Right lung (tissue), 5 donors: ENCODE results near the gene RABEP2. TPM values are rescaled to one million over a fixed set of nuclear protein-coding genes. Genes with fewer than 3 reads are reported as not detected.
"Not testable (repeated sequence)": the region's sequence is repeated elsewhere in the genome, so short reads cannot be mapped to it uniquely, and the experiment has no call there.

Source experiments
- DNase-seq, 2 donors: peaks; one replicate each; pipeline ENCODE4 v3.0.0-alpha.2; 2013
- polyA plus RNA-seq, 5 donors: library from polyadenylated mRNA; unstranded; fragments of 120-200 nt; gene quantifications; one replicate each; pipeline versions ENCODE4 v1.2.1 to v1.2.3, GENCODE V29; 2013; ENCODE audit warnings: inconsistent platforms in 1 of 5, low replicate concordance in 1 of 5; ENCODE audit not compliant: insufficient read length in 5 of 5, insufficient read depth in 1 of 5

RABEP2 gene
- polyA plus RNA-seq, 5 donors, result 19.3 to 35.3 (median 23.2) TPM

DNA sequence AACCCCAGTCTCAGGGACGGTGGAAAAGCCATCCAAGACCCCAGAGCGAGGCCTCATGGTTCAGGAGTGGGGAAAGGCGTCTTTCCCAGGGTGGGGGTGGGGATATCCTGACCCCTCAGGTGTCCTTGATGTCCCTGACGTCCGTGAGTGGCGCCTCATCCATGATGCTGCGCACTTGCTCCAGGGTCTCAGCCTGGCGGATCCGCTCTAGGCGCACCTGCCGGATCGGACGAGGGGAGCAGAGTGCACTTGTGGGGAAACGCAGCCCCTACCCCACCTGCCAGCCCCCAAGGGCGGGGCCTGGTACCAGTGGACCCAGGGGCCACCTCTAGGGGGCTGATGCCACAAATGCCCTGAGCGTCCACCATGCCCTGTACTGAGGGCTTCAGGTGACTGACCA is 20.2 kb downstream of the RABEP2 start:
- no peak for DNase-seq

DNA sequence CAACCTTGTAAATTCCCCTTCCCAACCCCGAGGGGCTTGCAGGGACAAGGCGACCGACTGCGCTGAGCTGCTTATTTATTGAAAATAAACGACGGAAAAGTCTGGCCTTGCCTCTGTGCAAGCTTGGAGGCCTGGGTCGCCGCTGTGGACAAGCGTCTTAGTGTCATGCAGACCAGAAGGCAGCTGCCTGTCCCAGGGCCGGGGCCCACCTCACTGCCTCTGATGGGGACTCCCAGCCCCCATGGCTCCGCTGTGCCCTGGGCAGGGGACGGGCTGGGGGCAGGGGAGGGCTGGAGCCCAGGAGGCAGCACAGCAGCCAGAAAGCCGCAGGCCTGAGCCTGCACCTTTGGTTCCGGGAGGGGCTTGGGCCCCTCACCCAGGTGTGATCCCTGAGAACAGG is 20.7 kb downstream of the RABEP2 start:
- no peak for DNase-seq

DNA sequence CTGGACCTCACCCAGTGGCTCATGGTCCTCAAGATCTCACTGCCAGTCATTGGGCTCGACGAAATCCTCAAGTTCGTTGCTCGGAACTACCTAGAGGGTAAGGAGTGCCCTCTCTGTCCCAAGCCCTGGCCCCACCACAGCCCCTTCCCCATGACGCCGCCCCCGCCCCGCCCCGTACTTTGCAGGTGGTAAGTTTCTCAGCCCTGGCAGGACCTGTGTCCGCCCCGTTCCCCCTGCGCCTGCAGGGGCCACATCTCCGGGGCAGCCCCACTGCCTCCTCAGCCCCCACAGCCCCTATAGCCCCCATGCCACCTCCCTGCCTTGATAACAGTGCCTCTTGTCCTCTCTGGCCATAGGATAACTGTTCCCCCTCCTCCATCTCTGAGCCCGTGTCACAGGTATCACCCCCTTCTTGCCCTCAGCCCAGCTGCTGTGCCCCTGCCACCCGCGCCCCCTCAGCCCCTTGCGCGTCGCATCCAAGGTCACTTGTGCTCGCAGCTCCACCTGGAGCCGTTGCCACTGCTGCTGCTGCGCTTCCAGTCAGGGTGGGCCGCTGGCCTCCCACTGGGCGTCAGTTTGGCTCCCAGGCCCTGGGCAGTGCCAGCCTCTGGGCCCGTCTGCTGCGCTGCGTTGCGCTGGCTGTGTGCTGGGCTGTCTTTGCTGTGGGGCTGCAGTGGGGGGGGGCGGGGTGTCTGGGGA is 21.5 kb downstream of the RABEP2 start:
- DNase-seq, result no peak

DNA sequence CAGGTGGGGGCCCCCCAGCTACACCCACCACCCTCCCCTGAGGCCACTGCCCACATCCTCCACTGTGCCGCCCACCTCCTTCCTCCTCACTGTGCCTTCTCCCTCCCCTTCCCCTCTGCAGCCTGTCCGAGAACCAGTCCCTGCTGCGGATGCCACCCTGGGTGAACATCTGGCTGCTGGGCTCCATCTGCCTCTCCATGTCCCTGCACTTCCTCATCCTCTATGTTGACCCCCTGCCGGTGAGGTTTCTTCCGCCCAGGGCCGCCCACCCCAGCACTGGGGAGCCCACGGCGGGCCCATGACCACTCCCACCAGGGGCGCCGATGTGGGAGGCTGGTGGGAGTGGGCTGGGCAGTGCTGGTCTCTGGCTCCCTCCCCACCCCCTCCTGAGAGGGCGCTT is 22.1 kb downstream of the RABEP2 start:
- DNase-seq, result no peak

DNA sequence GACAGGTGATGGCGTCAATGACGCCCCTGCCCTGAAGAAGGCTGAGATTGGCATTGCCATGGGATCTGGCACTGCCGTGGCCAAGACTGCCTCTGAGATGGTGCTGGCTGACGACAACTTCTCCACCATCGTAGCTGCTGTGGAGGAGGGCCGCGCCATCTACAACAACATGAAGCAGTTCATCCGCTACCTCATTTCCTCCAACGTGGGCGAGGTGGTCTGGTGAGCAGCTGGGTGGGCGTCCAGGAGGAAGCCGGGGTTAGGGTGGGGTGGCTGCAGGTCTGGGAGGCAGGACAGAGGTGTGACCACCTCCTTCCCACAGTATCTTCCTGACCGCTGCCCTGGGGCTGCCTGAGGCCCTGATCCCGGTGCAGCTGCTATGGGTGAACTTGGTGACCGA is 23.2 kb downstream of the RABEP2 start:
- DNase-seq, result no peak

DNA sequence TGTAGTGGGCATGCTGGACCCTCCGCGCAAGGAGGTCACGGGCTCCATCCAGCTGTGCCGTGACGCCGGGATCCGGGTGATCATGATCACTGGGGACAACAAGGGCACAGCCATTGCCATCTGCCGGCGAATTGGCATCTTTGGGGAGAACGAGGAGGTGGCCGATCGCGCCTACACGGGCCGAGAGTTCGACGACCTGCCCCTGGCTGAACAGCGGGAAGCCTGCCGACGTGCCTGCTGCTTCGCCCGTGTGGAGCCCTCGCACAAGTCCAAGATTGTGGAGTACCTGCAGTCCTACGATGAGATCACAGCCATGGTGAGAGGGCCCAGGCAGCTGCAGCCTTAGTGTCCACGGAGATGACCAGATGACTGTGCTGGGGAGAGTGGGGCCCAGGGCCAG is 24.4 kb downstream of the RABEP2 start:
- DNase-seq, result no peak

DNA sequence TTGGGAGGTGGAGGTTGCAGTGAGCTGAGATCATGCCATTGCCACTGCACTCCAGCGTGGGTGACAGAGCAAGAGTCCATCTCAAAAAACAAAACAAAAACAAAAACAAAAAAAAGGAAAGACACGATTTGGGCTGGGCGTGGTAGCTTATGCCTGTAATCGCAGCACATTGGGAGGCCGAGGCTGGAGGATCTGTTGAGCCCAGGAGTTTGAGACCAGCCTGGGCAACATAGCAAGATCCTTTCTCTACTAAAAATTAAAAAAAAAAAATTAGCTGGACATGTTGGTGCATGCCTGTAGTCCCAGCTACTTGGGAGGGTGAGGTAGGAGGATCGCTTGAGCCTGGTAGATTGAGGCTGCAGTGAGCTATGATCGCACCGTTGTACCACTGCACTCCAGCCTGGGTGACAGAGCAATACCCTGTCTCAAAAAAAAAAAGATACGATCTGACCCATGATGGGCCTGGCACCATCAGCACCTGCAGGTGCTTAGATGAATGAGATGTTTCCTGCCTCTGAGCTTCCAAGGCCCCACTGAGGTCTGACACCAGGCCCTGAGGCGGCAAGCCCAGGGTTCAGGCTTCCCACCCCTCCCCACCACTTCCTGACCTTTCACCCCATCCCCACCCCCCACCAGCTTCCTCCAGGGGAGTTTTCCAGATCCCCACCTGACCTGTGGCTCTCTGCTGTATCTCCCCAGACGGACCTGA is 25.0 kb downstream of the RABEP2 start:
- DNase-seq, result no peak

DNA sequence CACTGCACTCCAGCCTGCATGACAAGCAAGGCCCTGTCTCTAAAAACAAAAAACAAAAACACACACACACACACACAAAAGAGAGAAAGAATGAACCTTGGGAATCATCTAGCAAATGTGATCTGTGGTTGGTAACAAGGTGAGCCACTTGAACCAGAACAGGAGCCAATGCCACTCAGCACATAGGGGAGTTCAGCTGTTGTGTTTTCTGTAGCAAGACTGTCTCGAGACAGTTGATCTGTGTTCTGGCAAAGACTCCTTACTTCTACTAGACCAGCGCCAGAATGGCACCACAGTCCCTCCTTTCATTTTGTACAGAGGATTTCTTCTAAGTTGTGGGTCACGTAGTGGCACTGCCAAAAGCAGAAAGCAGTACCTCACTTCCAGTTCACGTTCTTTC is 26.1 kb downstream of the RABEP2 start:
- no peak for DNase-seq

DNA sequence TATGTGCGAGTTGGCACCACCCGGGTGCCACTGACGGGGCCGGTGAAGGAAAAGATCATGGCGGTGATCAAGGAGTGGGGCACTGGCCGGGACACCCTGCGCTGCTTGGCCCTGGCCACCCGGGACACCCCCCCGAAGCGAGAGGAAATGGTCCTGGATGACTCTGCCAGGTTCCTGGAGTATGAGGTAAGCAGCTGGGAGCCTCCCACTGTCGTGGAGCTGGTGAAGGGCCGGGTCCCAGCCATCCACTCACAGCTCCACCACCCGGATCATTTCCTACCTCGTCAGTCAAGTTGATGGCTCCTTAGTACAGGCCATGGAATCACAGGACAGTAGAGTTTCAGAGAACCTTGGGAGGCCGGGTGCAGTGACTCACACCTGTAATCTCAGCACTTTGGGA is 26.8 kb downstream of the RABEP2 start:
- no peak for DNase-seq

DNA sequence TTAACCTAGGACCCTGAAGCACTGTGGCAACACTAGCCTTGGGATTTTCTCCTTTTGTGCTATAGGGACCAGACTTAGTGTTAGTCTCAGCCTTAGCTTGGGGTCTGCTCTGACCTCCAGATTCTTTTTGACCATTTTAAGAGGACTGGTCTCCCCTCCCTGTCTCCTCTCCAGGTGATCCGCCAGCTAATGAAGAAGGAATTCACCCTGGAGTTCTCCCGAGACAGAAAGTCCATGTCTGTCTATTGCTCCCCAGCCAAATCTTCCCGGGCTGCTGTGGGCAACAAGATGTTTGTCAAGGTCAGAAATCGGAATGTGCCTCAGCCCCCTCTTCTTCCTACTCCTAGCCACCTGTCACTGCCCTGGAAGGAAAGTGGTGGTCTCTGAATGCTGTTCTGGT is 27.2 kb downstream of the RABEP2 start:
- DNase-seq, result no peak

DNA sequence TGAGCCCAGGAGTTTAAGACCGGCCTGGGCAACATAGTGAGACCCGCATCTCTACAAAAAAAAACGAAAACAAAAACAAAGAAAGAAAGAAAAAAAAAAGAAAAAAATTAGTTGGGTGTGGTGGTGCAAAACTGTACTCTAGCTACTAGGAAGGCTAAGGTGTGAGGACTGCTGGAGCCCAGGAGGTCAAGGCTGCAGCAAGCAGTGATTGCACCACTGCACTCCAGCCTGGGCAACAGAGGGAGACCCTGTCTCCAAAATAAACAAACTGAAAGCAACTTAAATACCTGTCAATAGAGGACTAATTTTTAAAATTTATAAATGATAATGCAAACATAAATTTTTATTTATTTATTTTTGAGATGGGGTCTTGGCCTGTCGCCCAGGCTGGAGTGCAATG is 29.4 kb downstream of the RABEP2 start:
- no peak for DNase-seq

DNA sequence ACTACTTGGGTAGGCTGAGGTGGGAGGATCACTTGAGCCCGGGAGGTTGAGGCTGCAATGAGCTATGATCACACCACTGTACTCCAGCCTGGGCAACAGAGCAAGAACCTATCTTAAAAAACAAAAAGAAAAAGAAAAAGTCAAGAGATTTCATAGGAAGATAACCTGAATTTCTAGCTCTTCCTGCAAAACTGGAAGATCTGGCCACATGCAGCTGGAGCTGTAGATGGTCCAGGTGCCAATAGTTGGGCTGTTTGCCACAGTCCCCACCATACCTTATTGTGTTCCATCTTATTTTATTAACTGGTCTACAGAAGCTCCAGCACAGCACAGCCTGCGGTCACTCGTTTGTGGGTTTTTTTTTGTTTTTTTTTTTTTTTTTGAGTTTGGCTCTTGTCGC is 31.7 kb downstream of the RABEP2 start:
- DNase-seq, result no peak

DNA sequence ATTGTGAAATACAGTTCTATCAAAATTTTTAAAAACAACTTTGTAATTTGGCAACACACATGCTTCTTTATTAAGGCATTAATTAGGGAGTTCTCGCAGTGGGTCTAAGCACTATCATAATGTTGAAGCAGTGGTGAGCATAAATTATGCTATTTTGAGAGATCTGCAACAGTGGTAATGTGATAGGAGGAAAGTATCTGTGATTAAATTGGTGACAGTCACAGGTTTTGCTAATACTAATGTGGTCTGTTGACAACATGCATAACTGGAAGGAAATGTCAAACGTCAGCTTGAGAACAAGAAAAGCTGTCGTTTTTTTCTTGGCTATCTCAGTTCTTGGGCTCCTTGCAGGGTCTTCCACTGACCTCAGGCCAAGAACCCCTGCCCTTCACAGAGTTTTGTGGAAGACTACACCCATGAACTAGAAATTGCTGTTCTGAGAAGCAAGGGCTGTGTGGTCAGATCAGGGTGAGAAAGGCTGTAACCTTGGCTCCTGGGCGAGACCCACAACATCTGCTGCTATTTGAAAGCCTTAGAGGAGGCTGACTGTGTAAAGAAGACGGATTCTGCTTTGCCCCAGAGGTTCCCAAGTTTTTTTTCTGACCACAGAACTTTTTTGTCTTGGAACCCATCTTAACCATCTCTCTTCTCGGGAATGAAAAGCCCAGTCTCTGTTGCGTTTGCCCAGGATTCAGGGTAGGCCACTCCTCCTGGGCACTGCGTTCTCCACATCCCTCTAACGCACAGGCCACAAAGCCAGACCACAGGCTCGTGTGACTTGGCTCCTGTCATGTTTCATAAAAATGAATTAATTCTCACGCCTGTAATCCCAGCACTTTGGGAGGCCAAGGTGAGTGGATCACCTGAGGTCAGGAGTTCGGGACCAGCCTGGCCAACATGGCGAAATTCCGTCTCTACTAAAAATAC is 32.8 kb downstream of the RABEP2 start:
- DNase-seq, result no peak

DNA sequence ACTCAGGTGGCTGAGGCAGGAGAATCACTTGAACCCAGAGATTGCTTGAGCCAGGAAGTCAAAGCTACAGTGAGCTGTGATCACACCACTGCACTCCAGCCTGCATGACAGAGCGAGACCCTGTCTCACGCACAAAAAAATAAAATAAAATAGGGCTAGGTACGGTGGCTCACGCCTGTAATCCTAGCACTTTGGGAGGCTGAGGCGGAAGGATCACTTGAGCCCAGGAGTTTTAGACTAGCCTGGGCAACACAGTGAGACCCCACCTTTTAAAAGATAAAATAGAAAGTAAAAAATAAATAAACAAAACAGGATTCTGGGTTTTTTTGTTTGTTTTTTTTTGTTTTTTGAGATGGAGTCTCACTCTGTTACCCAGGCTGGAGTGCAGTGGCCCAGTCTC is 34.7 kb downstream of the RABEP2 start:
- not testable (repeated sequence) for DNase-seq

DNA sequence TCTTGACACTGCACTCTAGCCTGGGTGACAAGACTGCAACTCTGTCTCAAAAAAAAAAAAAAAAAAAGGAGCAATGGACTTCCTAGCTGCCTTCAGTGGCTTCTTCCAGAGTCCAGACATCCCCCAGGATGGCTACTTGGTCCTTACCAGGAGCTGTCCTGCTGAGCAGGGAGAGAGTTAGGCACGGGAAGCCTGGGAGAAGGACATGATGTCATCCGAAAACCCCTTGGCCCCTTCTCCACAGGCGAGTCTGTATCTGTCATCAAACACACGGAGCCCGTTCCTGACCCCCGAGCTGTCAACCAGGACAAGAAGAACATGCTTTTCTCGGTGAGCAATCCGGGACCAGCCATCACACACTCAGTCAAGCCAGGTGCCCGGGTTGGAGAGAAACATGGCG is 38.1 kb downstream of the RABEP2 start:
- DNase-seq, result no peak

DNA sequence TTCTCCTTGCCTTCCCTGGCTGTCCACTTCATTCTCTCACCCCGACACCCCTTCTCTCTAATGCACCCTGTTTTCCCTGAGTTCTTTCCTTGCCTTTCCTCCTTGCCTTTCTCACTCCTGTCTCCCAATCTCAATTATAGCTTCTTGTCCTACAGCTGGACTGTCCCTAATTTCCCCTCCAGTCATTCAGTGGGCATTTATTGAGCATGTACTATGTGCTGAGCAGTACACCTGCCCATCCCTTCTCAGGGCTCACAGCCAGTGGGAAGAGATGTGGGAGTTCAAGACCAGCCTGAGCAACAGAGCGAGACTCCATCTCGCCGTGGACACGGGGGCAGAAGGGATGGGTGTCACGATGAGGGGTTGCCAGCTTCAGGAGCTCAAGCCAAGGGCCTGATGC is 41.0 kb downstream of the RABEP2 start:
- DNase-seq, result no peak

DNA sequence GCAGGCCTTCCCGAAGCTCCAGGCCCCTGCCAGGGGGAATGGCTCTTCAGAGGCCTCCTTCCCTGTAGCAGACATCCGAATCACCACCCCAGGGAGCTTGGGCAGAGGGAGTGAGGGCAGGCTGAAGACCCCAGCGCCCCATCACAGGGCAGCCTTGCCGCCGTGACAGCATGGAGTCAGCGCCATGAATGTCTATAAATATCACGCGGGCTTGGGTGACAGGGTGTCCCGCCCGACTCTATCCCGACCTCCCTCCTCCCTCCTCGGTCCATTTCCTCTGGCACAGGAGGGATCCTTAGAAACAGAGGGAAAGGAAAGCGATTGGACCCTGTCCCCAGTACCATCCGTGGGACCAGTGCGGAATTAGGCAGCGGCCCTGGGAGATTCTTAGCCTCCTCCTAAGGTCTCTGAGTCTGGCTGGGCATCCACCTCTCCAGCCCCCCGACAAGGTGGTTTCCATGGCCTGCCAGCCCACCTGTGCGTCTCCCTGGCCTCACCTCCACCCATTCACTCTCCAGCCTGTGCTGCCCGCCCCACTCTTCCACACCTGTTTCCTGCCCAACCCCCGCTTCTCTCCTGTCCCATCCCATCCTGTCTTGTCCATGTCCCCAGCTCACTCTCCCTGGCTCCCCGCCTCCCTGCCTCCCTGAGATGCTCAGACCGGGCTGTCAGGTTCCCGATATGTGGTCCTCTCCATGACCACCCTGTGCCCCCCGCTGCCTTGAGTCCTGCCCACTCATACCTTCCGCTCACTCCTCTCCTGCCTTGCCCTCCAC is 41.6 kb downstream of the RABEP2 start:
- DNase-seq, result no peak

DNA sequence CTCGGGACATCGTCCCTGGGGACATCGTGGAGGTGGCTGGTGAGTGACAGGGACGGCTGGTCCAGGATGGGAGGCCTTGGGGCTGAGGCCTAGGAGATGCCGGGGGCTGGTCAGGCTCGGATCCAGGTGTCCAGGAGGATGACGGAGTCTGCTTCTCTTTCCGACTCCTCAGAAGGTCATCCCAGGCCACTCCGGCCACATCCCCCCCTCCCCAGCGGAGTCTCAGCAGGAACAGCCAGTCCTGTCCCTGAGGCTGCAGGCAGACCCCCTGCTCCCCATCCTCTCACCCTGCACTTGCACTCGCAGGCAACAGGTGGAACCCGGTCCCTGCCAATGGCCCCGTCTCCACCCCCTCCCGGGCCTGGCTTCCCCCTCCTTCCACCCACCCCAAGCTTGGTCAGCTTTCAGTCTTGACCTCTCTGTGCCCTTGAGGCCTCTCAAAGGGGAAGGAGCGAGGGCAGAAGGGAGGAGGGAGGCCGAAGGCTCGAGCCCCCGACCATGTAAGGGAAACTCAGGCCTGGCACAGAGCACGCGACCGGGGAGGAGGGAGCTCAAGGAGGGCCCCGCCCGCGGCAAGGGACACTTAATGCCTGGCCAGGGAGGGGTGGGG is 42.4 kb downstream of the RABEP2 start:
- no peak for DNase-seq

DNA sequence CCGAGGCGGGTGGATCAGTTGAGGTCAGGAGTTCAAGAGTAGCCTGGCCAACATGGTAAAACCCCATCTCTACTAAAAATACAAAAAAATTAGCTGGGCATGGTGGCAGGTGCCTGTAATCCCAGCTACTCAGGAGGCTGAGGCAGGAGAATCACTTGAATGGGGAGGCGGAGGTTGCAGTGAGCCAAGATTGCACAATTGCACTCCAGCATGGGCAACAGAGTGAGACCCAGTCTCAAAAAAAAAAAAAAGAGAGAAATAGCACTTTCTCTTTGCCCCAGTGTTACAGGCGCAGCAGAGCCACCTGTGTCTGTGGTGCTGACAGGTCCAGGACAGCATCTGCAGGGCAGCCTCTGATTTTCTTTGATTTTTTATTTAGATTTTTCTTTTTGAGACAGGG is 43.5 kb downstream of the RABEP2 start:
- not testable (repeated sequence) for DNase-seq

DNA sequence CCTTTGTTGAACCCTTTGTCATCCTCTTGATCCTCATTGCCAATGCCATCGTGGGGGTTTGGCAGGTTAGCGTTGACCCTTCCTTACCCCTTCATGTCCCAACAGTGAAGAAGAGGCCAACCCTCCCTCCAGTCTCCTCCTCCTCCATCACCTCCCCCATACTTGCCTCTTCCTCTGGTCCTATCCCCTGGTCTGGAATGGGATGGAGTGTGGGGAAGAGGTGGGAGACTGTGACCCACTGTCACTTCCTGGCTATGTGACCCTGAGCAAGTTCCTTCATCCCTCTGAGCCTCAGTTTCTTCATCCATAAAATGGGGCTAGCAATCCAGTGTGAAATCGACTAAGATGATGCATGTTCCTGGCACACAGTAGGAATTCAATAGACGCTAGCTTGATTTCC is 44.1 kb downstream of the RABEP2 start:
- DNase-seq, result no peak

DNA sequence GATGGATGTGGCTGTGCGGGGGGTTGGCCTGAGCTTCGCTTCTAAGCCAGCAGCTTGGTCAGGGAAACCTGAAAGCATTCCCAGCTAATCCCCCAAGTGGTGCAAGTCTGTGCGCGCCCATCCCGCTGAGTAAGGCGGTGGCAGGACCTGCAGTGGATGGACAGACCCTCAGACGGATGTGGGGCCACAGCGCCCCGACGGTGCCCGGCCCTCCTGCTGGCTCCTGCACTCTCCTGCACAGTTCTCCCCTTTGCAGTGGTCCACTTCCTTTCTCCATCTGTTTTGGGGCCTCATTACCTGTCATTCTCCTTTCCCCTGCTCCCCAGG is 44.5 kb downstream of the RABEP2 start:
- no peak for DNase-seq
